ENCODE measurements around the gene CD320. TPM values are rescaled to one million over a fixed set of nuclear protein-coding genes. Genes with fewer than 3 reads are reported as not detected.
"Not testable (repeated sequence)": the region's sequence is repeated elsewhere in the genome, so short reads cannot be mapped to it uniquely, and the experiment has no call there.

Gene CD320
- polyA plus RNA-seq, 4 donors: 30.7 to 49.2 (median 33.5) TPM

DNA sequence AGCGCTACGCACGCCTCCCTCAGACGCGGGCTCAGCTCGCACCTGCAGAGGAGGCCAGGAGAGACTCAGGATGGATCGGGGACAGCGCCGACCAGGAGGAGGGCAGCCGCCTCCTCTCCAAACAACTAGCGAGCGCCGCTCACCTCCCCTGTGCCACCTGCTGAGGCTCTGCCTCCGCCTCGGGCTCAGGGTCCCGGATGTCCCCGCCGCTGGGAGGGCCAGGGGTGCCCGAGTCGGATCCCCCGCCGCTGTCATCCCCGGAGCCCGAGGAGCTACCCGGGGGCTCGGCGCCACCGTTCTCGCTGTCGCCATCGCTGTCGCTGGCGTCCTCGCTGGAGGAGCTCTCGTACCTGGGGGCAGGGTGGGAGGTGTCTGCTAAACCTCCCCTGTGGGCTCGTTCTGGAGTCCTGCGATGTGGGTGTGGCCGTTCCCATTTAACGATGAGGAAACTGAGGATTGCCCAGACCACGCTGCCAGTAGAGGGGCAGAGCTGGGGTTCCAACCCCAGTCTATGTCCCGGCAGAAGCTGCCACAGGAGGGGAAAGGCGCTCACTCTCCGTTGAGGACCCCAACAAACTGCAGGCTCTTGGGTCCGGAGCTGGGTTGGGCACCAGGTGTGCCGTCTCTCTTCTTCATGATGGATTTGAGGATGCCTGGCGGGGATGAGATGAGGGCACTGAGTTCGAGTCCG is 25.8 kb upstream of the CD320 start:
- DNase-seq (ENCODE audit: low read depth in 4 of 4, low spot score in 3 of 4): no peak

DNA sequence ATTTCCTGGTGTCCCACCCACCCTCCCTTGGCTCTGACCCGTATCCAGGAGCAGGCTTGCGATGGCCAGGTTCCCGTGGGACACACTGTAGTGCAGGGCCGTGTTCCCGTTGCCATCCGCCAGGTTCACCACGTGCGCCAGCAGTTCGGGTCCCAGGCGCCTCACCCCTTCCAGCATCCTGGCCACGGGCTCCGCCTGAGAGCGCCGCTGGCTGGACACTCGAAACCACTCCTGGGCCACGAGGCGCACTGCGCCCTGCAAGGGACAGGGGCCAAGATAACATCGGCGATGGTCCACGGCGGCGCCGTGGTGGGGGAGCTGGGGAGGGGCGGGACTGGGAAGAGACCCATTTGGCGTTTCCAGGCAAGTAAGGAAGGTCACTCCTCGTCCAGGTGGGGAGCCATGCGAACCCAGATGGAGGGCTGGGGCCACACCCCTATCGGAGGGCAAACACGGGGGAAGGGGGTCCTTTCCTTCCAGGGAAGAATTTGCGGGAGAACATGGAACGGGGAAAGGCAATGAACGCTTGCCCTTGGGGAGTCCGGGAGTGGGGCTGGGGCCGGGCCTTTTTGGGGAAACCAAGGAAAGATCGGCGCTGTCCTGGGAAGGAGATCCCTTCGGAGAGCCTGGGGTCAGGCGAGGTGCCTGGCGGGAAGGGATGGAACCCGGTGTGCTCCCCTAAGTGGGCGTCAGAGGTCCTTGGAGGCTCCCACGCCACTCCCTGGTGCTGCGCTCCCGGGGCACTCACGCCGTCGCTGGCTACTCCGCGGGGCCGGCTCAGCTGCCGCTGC is 25.0 kb upstream of the CD320 start:
- DNase-seq (ENCODE audit: low read depth in 4 of 4, low spot score in 3 of 4): no peak

DNA sequence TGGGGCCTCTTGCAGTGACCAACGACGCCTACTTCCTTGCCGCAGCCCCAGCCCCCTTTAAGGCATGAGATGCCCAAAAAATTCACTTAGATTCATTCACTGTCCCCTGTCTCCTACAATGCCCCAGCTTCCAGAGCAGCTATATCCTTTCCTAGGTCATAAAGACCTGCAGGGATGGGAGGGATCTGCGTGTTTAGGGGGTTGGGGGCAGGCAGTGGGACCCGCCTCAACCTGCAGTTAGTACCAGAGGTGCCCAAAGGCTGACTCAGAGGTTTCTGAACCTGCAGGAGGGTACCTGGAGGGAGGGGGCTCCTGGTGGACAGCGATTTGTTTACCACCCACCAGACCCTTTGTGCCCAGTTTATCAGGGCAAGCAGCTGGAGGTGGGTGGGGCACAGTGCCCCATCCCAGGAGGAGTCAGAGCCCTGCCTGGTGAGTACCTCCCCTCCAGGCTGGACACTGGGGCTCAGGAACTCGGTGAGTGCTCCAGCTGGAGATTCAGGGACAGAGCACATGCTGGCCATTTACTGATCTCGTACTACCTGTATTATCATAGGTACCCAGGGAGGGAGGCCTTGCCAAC is 23.2 kb upstream of the CD320 start:
- no peak for DNase-seq (ENCODE audit: low read depth in 4 of 4, low spot score in 3 of 4)

DNA sequence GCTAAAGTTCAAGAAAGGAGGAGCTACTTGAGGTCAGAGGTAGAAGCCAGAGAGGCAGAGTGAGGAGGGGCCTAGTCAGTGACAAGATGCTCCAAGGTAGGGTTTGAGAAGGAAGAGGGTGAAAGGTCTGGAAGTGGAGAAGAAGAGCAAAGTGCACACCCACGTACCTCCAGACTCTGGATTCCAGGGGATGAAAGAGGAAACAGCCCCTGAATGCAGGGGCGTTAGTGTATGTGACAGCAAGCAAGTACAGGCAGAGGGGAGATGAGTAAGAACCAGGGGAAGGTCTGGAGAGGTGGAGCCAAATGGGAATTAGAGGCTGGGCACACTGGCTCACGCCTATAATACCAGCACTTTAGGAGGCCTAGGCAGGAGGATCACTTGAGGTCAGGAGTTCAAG is 21.8 kb upstream of the CD320 start:
- no peak for DNase-seq (ENCODE audit: low read depth in 4 of 4, low spot score in 3 of 4)

DNA sequence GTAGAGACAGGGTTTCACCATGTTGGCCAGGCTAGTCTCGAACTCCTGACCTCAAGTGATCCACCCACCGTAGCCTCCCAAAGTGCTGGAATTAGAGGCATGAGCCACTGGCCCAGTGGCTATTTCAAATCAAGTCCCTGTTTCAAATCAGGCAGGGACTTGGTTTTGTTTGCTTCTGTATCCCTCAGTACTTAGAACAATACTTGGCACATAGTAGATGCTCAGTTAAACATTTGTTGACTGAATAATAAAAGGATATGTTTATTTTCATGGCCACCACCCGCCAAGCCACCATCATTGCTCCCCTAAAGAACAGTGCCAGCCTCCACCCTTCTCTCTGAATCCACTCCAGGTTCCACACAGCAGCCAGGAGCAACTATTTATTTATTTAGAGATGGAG is 17.3 kb upstream of the CD320 start:
- DNase-seq (ENCODE audit: low read depth in 4 of 4, low spot score in 3 of 4): no peak

DNA sequence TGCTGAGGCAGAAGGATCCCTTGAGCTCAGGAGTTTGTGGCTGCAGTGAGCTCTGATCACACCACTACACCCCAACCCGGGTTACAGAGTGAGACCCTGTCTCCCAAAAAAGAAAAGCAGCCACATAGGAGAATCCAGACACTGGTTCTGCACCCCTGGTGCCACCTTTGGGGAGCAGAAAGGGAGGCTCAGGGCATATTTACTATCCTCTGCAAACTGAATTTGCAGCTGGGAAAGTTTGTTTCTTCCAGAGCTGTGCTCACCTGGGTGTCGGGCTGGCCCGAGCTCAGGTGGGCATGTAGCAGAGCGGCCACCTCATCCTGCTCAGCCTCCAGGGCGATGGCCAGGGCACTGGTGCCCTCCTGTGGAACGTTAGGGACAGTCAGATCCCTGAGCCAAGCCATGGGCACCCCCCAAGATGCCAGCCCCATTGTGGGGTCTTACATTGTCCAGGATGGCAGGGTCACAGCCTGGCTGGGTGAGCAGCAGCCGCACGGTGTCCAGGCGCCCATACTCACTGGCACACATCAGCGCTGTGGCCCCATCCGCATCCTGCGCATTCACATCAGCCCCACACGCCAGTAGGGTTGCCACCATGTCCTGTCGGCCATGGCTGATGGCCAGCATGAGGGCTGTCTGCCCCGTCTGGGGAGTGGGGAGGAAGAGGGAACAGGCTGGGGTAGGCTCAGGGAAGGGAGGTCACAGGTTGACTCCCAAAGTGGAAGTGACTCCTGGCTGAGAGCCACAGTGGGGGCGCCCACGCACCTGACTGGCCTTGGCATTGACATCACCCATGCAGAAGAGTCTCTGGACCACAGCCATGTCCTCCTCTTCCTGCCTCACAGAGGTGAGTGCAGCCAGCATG is 16.3 kb upstream of the CD320 start:
- no peak for DNase-seq (ENCODE audit: low read depth in 4 of 4, low spot score in 3 of 4)

DNA sequence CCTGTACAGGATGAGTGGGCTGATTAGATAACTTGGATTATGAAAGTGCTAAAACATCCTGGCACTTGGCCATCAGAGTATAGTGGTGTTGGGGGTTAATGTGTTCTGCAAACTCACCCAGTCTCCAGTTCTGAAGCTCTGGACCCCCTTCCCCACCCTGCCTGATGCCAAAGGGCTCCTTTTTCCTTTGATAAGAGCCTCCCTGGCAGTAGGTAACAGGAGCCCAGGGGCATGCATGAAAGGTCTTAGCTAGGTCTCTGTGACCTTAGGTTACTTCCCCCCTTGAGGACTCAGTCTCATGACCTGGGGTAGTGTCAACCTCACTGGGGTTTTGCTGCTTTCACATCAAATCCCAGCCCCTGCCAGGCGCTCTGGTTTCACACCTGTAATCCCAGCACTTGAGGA is 15.6 kb upstream of the CD320 start:
- DNase-seq (ENCODE audit: low read depth in 4 of 4, low spot score in 3 of 4): no peak

DNA sequence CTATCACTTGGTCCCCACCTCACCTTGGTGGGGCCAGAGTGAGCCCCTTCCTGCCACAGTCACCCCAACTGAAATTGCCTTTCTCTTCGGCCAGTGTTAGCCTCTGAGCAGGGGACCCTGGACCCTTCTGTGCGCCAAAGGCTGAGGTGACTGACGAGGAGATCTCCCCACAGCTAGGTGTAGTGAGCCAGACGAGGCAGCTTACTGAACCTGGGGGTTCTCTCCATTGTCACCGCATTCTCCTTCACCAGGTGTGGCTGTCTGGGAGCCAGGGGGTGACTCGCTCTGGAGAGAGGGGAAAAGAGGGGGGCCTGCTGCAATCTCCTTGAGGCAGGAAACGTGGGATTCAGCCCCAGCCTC is 14.5 kb upstream of the CD320 start:
- no peak for DNase-seq (ENCODE audit: low read depth in 4 of 4, low spot score in 3 of 4)

DNA sequence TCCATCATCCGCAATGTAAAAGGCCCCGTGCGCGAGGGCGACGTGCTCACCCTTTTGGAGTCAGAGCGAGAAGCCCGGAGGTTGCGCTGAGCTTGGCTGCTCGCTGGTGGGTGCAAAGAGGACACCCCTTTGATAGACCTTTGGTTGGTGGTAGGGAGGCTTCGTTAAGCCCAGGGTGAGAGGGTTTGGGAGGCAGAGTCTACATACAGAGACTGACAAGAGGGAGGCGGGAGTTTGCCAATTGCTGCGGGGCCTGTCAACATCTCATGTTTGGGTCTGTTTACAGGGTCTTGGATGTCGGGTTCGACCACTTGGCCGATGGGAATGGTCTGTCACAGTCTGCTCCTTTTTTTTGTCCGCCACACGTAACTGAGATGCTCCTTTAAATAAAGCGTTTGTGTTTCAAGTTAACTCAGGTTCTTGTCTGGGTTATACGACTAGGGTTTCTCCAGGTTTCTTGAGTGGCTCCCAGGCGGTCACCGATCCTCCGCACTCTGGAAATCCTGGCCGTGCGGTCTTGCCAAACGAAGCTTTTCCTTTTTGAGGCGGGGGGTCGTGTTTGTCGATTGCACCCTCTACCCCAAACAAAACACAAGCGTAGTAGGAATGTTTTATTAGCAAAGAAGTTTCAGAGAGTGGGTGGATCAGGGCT is 14.0 kb upstream of the CD320 start:
- DNase-seq (ENCODE audit: low read depth in 4 of 4, low spot score in 3 of 4): no peak

DNA sequence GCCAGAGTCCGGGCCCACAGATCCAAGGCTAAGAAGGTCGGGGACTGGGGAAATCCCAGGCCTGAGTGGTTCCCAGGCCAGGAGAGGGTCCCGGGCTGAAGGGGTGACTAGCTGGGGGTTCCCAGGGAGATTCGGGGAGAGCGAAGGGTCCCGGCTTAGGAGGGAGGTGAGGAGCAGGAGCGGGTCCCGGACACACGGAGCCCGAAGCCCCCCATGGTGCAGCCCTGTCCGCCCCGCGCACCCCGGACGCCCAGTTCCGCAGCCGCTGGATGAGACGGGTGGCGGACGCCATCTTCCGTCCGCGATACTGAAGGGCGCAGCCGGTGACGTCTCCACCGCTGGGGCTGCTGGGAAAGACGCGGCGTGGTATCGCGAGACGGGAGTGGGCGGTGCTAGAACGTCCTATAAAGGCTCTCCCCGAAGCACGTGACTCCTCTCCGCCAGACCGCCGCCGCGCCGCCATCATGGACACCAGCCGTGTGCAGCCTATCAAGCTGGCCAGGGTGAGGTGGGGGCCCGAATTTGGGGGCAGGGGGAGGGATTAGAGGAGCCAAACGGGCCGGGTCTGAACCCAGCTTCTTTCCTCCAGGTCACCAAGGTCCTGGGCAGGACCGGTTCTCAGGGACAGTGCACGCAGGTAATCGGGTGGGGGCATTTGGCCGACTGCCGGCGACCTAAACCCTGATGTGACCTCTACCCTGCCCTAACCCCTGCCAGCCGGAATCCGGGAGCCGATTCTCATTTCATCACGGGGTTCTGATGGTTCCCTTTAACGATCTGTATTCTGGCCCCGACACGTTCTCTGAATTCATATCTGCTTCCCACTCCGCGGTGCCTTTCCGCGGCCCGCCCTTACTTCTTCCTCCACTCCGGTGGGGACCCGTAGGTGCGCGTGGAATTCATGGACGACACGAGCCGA is 13.2 kb upstream of the CD320 start, which contains the start of the genes NDUFA7 and RPS28:
Gene NDUFA7, minus strand, starts transcription at position 309 of the 919 bp plus-strand sequence. Its CDS starts 17 bp downstream, at position 292.
Gene RPS28, plus strand, starts transcription at position 430 of the 919 bp plus-strand sequence. Its CDS starts 35 bp downstream, at position 465.
- DNase-seq (ENCODE audit: low read depth in 4 of 4, low spot score in 3 of 4): peak; percentile 92 to 98 (median 94)

DNA sequence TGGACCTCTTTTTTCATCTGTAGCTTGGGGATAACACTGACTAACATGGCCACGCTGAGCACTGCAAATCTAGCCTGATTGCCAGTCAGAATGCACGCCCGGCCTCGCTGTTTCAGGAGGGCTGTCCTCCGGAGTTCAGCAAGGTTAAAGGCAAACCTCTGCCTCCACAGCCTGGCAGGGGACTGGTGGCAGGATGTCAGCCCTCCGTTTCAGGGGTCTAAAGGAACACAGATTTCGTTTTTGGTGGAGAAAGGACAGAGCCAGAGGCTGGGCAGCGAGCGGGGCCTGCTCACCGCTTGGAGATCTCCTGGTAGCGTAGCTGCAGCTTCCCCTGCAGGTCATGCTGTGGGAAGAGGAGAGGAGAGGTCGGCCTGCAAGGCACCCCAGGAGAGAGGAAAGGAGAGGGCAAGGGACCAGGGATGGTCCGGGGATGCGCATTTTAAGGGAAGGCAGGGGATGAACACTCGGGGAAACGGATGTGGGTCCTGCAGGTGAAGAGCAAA is 12.5 kb upstream of the CD320 start:
- no peak for DNase-seq (ENCODE audit: low read depth in 4 of 4, low spot score in 3 of 4)

DNA sequence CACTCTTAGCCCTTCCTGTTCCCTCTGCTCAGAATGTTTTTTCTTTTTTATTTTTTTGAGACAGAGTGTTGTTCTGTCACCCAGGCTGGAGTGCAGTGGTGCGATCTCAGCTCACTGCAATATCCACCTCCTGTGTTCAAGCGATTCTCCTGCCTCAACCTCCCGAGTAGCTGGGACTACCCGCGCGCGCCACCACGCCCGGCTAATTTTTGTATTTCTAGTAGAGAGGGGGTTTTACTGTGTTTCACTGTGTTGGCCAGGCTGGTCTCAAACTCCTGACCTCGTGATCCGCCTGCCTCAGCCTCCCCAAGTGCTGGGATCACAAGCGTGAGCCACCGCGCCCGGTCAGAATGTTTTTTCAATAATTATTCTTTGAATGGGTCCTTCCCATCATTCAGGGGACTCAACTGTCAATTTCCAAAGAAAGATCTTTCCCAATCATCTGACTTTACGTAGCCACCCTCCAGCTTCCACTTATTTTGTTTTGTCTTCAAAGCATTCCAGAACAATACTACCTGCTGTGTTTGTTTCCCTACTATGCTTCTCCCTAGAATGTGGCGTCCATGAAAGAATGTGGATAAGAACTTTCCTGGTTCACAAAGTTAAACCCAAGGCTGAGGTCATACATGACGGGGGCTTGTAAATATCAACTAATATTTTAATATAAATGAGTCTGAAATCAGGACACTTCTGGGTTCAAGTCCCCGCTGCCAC is 11.8 kb upstream of the CD320 start:
- DNase-seq (ENCODE audit: low read depth in 4 of 4, low spot score in 3 of 4): no peak

DNA sequence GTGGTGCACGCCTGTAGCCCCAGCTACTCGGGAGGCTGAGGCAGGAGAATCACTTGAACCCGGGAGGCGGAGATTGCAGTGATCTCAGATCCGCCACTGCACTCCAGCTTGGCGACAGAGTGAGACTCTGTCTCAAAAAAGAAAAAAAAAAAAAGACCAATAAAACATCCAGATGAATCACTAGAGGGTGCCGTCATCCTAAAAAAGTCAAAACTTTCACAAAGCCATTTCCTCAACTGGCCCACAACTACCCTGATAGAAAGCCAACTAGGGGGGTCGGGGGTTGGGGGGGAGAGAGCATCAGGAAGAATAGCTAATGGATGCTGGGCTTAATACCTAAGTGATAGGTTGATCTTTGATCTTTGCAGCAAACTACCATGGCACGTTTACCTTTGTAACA is 10.7 kb upstream of the CD320 start:
- DNase-seq (ENCODE audit: low read depth in 4 of 4, low spot score in 3 of 4): not testable (repeated sequence)

DNA sequence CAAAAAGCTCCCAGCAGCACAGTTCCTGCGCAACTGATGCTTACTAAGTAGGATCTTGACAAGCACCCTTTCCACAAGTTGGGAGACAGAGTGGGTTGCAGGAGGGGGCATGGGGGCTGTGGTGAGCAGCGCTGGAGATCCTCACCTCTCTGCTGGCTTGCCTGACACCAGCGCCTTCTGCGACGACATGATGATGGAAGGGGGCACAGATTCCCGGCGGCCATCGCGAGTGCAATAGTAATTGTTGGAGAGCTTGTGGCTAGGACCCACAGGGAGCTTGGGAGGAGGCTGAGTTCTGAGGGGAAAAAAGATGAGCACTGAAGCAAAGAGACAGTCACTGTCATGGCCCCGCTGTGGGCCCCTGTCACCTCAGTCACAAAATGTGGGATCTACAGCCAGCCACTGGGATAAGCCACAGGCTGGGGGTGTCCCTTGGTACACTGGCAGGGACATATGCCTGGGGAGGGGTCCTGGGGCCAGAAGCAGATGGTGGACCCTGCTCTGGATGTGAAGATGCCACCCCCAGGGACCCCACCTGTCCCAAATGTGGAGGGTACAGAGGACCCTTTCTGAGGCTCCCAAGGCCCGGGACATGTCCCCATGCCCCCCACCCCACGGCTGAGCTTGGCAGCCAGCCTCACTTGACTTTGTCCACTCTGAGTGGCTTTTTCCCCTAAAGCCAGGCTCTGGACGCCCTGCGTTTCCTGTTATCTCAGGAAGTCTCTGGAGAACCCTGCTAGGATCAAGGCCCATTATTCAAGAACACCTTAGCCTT is 8.4 kb upstream of the CD320 start:
- DNase-seq (ENCODE audit: low read depth in 4 of 4, low spot score in 3 of 4): no peak

DNA sequence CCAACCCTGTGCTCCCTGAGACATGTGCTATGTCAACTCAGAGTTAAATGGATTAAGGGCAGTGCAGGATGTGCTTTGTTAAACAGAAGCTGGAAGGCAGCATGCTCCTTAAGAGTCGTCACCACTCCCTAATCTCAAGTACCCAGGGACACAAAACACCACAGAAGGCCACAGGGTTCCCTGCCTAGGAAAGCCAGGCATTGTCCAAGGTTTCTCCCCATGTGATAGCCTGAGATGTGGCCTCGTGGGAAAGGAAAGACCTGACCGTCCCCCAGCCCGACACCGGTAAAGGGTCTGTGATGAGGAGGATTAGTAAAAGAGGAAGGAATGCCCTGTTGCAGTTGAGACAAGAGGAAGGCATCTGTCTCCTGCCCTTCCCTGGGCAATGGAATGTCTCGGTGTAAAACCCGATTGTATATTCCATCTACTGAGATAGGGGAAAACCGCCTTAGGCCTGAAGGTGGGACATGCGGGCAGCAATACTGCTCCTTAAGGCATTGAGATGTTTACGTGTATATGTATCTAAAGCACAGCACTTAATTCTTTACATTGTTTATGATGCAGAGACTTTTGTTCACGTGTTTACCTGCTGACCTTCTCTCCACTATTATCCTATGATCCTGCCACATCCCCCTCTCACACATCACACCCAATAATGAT is 7.0 kb upstream of the CD320 start:
- not testable (repeated sequence) for DNase-seq (ENCODE audit: low read depth in 4 of 4, low spot score in 3 of 4)

DNA sequence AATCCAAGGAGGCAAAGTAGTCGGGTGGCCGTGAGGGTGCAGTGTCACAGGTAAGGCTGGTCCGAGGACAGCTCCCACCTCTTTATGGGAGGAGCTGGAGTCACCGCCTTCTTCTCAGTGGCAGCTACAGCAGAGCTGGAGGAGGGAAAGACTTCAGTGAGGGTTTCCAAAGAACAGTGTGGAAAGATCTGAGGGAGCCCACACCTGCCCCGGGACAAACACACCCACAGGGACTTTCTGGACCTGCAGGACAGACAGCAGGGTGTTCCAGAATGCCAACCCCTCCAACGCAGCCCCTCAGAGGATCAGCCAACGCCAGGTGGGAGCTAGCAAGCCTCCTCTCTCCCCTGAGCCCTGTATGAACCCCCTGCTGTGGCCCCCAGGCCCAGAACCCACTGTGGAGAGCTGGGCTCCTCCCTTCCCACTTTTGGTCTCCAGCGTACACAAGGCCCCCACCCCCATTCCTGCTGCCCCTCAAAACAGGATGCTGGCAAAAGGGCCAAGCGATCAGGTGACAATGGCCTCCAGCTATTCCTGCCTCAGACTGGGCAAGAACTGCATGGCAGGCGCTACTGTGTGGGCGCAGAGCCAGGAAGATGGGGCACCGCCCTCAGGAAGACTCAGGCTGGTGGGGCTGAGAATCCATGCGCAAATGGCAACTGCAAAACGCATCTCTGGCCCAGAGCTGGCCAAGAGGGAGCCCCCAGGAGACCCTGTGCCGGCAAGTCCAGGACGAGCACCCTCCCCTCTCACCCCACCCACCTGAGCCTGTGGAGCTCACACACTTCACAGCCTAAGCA is 3.5 kb upstream of the CD320 start:
- no peak for DNase-seq (ENCODE audit: low read depth in 4 of 4, low spot score in 3 of 4)

All from right renal pelvis (tissue), 4 donors.